CD8-positive, alpha-beta memory T cell (primary cell): ENCODE results near the gene PHPT1. TPM values are rescaled to one million over a fixed set of nuclear protein-coding genes. Genes with fewer than 3 reads are reported as not detected.
A peak's percentile ranks its signal among the peaks of the same experiment; 100 is the strongest.

ENCODE experiments used
- CTCF ChIA-PET: fragments of 350-600 bp; sonication (Branson Sonifier 250); formaldehyde crosslinking; loops from one replicate; lab custom pipeline; 2021; ENCODE audit warnings: antibody characterized with exemption; lab: Charles Lee
- POLR2A ChIA-PET: fragments of 350-600 bp; sonication (Branson Sonifier 250); formaldehyde crosslinking; loops from one replicate; lab custom pipeline; 2021; ENCODE audit warnings: antibody characterized with exemption; lab: Charles Lee
- DNase-seq, 5 donors: peaks; one replicate each; pipeline versions ENCODE4 v3.0.0 to v3.0.0-alpha.2; 2020 to 2022; ENCODE audit warnings: mixed read lengths in 1 of 5
- H3K27ac ChIP-seq: one replicate; pipeline ENCODE4 v1.7.0; 2013; ENCODE audit warnings: low read depth, mild to moderate bottlenecking, low read length, moderate library complexity
- H3K27me3 ChIP-seq: 2 replicates; pipeline ENCODE4 v1.7.0; 2013; ENCODE audit warnings: low read length, mild to moderate bottlenecking; ENCODE audit not compliant: insufficient read depth, poor library complexity, severe bottlenecking
- H3K36me3 ChIP-seq: 2 replicates; pipeline ENCODE4 v1.7.0; 2013; ENCODE audit warnings: mild to moderate bottlenecking, low read length, moderate library complexity; ENCODE audit not compliant: insufficient read depth
- H3K4me1 ChIP-seq: 2 replicates; pipeline ENCODE4 v1.7.0; 2013; ENCODE audit warnings: mild to moderate bottlenecking, low read length, moderate library complexity; ENCODE audit not compliant: insufficient read depth
- H3K4me3 ChIP-seq: 2 replicates; pipeline ENCODE4 v1.7.0; 2013; ENCODE audit warnings: mild to moderate bottlenecking, low read length
- H3K9me3 ChIP-seq: 2 replicates; pipeline ENCODE4 v1.7.0; 2013; ENCODE audit warnings: mild to moderate bottlenecking, low read length
- H3K27ac Mint-ChIP-seq, 8 donors: one replicate each; pipeline ENCODE4 v1.8.0; 2020 to 2021; ENCODE audit warnings: mixed read lengths in 8 of 8, mild to moderate bottlenecking in 6 of 8, inconsistent platforms in 3 of 8, moderate library complexity in 3 of 8
- H3K27me3 Mint-ChIP-seq, 2 donors: one replicate each; pipeline ENCODE4 v1.8.0; 2020 to 2021; ENCODE audit warnings: mixed read lengths in 2 of 2, mild to moderate bottlenecking in 1 of 2, moderate library complexity in 1 of 2
- H3K36me3 Mint-ChIP-seq, 3 donors: one replicate each; pipeline ENCODE4 v1.8.0; 2020 to 2021; ENCODE audit warnings: mixed read lengths in 3 of 3, inconsistent platforms in 1 of 3, mild to moderate bottlenecking in 1 of 3
- H3K4me1 Mint-ChIP-seq, 3 donors: one replicate each; pipeline ENCODE4 v1.8.0; 2020 to 2021; ENCODE audit warnings: mixed read lengths in 3 of 3, inconsistent platforms in 1 of 3, mild to moderate bottlenecking in 1 of 3
- H3K4me3 Mint-ChIP-seq, 7 donors: one replicate each; pipeline ENCODE4 v1.8.0; 2020 to 2021; ENCODE audit warnings: mixed read lengths in 7 of 7, mild to moderate bottlenecking in 6 of 7, moderate library complexity in 4 of 7, inconsistent platforms in 2 of 7
- H3K9me3 Mint-ChIP-seq, 5 donors: one replicate each; pipeline ENCODE4 v1.8.0; 2020 to 2022; ENCODE audit warnings: mixed read lengths in 5 of 5, mild to moderate bottlenecking in 3 of 5, moderate library complexity in 2 of 5, inconsistent platforms in 1 of 5
- polyA plus RNA-seq: library from polyadenylated mRNA; unstranded; fragments of 300-500 nt; fragmentation: Illumina TruSeq; gene quantifications from one replicate; pipeline ENCODE4 v1.2.3, GENCODE V29; 2021
- total RNA-seq, 2 experiments: library from RNA; stranded (reverse); gene quantifications; one replicate each; pipeline ENCODE4 v1.2.3, GENCODE V29; 2021

The PHPT1 gene
- total and polyA plus RNA-seq, 3 experiments from 2014 or later = 100.0 to 110 (median 108) TPM

DNA sequence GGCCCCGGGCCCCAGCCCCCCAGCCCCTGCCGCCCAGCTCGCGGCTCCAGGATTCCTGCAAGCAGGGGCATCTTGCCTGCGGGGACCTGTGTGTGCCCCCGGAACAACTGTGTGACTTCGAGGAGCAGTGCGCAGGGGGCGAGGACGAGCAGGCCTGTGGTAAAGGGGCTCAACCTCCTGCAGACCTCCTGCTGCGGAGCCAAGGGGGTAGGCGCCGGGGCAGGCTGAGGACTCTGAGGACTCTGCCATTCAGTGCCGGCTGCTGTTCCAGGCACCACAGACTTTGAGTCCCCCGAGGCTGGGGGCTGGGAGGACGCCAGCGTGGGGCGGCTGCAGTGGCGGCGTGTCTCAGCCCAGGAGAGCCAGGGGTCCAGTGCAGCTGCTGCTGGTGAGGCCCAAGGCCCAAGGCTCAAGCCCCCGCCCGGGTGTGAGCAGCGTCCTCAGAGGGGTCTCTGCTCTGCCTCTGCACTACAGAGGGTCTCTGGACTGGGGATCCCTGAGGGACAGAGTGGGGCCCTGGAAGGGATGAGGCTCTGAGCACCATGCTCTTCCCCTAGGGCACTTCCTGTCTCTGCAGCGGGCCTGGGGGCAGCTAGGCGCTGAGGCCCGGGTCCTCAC lies 6.4 kb downstream of the PHPT1 start:
- no peak overlapping the region for H3K27ac ChIP-seq
- no peaks in the 10 kb centered on the region for H3K36me3 ChIP-seq
- no peaks in the 10 kb centered on the region for H3K4me1 Mint-ChIP-seq
- H3K27me3 Mint-ChIP-seq = no peaks in the 10 kb centered on the region
- H3K9me3 ChIP-seq = no peaks in the 10 kb centered on the region
- POLR2A ChIA-PET = no interaction called here
- H3K4me1 ChIP-seq = no peaks in the 10 kb centered on the region
- no peak overlapping the region for H3K4me3 Mint-ChIP-seq
- CTCF ChIA-PET = no interaction called here
- DNase-seq = no peak
- no peaks in the 10 kb centered on the region for H3K27me3 ChIP-seq
- H3K9me3 Mint-ChIP-seq = no peaks in the 10 kb centered on the region
- no peak overlapping the region for H3K4me3 ChIP-seq
- H3K27ac Mint-ChIP-seq = no peak overlapping the region
- H3K36me3 Mint-ChIP-seq = peaks cover 0 to 3% (median 0%) of the 10 kb centered on the region in 3 donors

GRCh38 chr9:136856079-136856476 lies 6.9 kb downstream of the PHPT1 start:
- CTCF ChIA-PET = interaction anchor here (1.8 kb wide), 1 partner anchor 173 kb away, joined by 5 read pairs; no protein-coding TSS in a partner anchor
- H3K27ac Mint-ChIP-seq = peak overlapping the region in 1 of 8 donors; percentile 33
- POLR2A ChIA-PET = no interaction called here

GRCh38 chr9:136856541-136857141 lies 7.4 kb downstream of the PHPT1 start:
- H3K27me3 Mint-ChIP-seq = no peaks in the 10 kb centered on the region
- Histone ChIP-seq H3K4me3 (no peak overlapping the region), H3K27ac (no peak overlapping the region), H3K4me1 (no peaks in the 10 kb centered on the region), H3K9me3 (no peaks in the 10 kb centered on the region), H3K27me3 (no peaks in the 10 kb centered on the region), H3K36me3 (no peaks in the 10 kb centered on the region)
- peaks cover 0 to 8% (median 0%) of the 10 kb centered on the region in 3 donors for H3K36me3 Mint-ChIP-seq
- H3K9me3 Mint-ChIP-seq = no peaks in the 10 kb centered on the region
- CTCF ChIA-PET = interaction anchor here (1.8 kb wide), 1 partner anchor 173 kb away, joined by 5 read pairs; no protein-coding TSS in a partner anchor
- no peaks in the 10 kb centered on the region for H3K4me1 Mint-ChIP-seq
- peak overlapping the region in 2 of 8 donors; percentile 21 to 33 for H3K27ac Mint-ChIP-seq
- H3K4me3 Mint-ChIP-seq = no peak overlapping the region
- peak in 1 of 5 donors; percentile 47 for DNase-seq
- POLR2A ChIA-PET = no interaction called here

More at GRCh38 chr9:136856079-136856476, 6.9 kb downstream of the PHPT1 start:
- Mint-ChIP-seq H3K27me3 (no peaks in the 10 kb centered on the region), H3K36me3 (peaks cover 0 to 4% (median 0%) of the 10 kb centered on the region in 3 donors), H3K9me3 (no peaks in the 10 kb centered on the region), H3K4me1 (no peaks in the 10 kb centered on the region), H3K4me3 (no peak overlapping the region)
- no peaks in the 10 kb centered on the region for H3K27me3 ChIP-seq
- H3K36me3 ChIP-seq = no peaks in the 10 kb centered on the region
- no peak for DNase-seq
- no peaks in the 10 kb centered on the region for H3K4me1 ChIP-seq
- H3K9me3 ChIP-seq = no peaks in the 10 kb centered on the region
- H3K27ac ChIP-seq = no peak overlapping the region
- H3K4me3 ChIP-seq = no peak overlapping the region

DNA sequence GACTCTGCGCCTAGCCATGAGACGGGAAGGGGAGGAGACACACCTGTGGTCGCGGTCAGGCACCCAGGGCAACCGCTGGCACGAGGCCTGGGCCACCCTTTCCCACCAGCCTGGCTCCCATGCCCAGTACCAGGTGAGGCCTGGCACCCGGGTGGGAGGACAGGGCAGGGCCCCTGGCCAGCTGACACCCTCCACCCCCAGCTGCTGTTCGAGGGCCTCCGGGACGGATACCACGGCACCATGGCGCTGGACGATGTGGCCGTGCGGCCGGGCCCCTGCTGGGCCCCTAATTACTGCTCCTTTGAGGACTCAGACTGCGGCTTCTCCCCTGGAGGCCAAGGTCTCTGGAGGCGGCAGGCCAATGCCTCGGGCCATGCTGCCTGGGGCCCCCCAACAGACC lies 8.0 kb downstream of the PHPT1 start:
- Histone ChIP-seq H3K4me3 (no peak overlapping the region), H3K27ac (no peak overlapping the region), H3K27me3 (no peaks in the 10 kb centered on the region), H3K9me3 (no peaks in the 10 kb centered on the region), H3K4me1 (no peaks in the 10 kb centered on the region), H3K36me3 (peaks cover under 1% of the 10 kb centered on the region)
- Mint-ChIP-seq H3K27me3 (no peaks in the 10 kb centered on the region), H3K9me3 (no peaks in the 10 kb centered on the region), H3K4me1 (no peaks in the 10 kb centered on the region), H3K27ac (no peak overlapping the region), H3K36me3 (peaks cover 0 to 14% (median 0%) of the 10 kb centered on the region in 3 donors), H3K4me3 (no peak overlapping the region)
- DNase-seq = peak in 1 of 5 donors; percentile 45
- POLR2A ChIA-PET = no interaction called here
- CTCF ChIA-PET = interaction anchor here (1.8 kb wide), 1 partner anchor 172 kb away, joined by 5 read pairs; no protein-coding TSS in a partner anchor

DNA sequence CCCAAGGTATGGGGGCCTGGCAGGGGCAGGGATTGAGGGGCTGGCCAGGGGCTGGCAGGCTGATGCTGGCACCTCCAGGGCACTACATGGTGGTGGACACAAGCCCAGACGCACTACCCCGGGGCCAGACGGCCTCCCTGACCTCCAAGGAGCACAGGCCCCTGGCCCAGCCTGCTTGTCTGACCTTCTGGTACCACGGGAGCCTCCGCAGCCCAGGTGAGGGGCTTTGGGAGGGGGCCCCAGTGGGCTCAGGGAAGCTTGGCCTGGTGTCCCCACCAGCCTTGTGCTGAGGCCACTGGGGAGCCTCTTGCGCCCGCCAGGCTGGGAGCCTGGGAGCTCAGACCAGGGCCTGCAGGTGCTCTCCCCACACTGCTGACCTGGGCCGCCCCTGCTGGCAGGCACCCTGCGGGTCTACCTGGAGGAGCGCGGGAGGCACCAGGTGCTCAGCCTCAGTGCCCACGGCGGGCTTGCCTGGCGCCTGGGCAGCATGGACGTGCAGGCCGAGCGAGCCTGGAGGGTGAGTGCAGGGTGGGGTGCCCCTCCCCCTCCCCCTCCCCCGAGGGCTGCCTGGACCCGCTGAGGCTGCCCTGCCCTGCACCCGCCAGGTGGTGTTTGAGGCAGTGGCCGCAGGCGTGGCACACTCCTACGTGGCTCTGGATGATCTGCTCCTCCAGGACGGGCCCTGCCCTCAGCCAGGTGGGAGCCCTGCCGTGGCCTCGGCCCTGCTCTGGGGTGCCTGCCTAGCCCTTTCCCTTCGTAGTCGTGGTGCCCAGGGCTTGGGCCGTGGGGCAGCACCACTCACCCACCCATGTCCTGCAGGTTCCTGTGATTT lies 8.6 kb downstream of the PHPT1 start:
- ChIA-PET POLR2A (no interaction called here), CTCF (interaction anchor here (1.8 kb wide), 1 partner anchor 172 kb away, joined by 5 read pairs; no protein-coding TSS in a partner anchor)
- no peak overlapping the region for H3K4me3 Mint-ChIP-seq

GRCh38 chr9:136858452-136858843 lies 9.2 kb downstream of the PHPT1 start:
- Mint-ChIP-seq H3K36me3 (peaks cover 0 to 26% (median 0%) of the 10 kb centered on the region in 3 donors), H3K4me3 (no peak overlapping the region), H3K27me3 (no peaks in the 10 kb centered on the region), H3K4me1 (peaks cover 0 to under 1% (median 0%) of the 10 kb centered on the region in 3 donors), H3K9me3 (no peaks in the 10 kb centered on the region), H3K27ac (no peak overlapping the region)
- Histone ChIP-seq H3K36me3 (peaks cover 14% of the 10 kb centered on the region), H3K27ac (no peak overlapping the region), H3K9me3 (no peaks in the 10 kb centered on the region), H3K4me3 (no peak overlapping the region), H3K27me3 (no peaks in the 10 kb centered on the region), H3K4me1 (no peaks in the 10 kb centered on the region)
- POLR2A ChIA-PET = no interaction called here
- no peak for DNase-seq
- CTCF ChIA-PET = no interaction called here

More for the DNA sequence above, 8.6 kb downstream of the PHPT1 start:
- no peaks in the 10 kb centered on the region for H3K9me3 ChIP-seq
- Mint-ChIP-seq H3K4me1 (no peaks in the 10 kb centered on the region), H3K9me3 (no peaks in the 10 kb centered on the region), H3K36me3 (peaks cover 0 to 20% (median 0%) of the 10 kb centered on the region in 3 donors), H3K27ac (no peak overlapping the region), H3K27me3 (no peaks in the 10 kb centered on the region)
- H3K4me1 ChIP-seq = no peaks in the 10 kb centered on the region
- no peaks in the 10 kb centered on the region for H3K27me3 ChIP-seq
- no peak for DNase-seq
- H3K36me3 ChIP-seq = peaks cover 7% of the 10 kb centered on the region
- H3K4me3 ChIP-seq = no peak overlapping the region
- no peak overlapping the region for H3K27ac ChIP-seq

- no peak overlapping the region for H3K4me3 Mint-ChIP-seq
- CTCF ChIA-PET = no interaction called here
Measured at GRCh38 chr9:136858844-136859757, 9.9 kb downstream of the PHPT1 start.

More at GRCh38 chr9:136858844-136859757, 9.9 kb downstream of the PHPT1 start:
- H3K9me3 Mint-ChIP-seq = no peaks in the 10 kb centered on the region
- Histone ChIP-seq H3K9me3 (no peaks in the 10 kb centered on the region), H3K27me3 (no peaks in the 10 kb centered on the region), H3K4me3 (no peak overlapping the region), H3K4me1 (no peaks in the 10 kb centered on the region), H3K36me3 (peaks cover 19% of the 10 kb centered on the region), H3K27ac (no peak overlapping the region)
- POLR2A ChIA-PET = interaction anchor here (0.6 kb wide), 1 partner anchor 14 kb away, joined by 9 read pairs; no protein-coding TSS in a partner anchor
- no peaks in the 10 kb centered on the region for H3K27me3 Mint-ChIP-seq
- DNase-seq = no peak
- peaks cover 1 to 8% (median 6%) of the 10 kb centered on the region in 3 donors for H3K4me1 Mint-ChIP-seq
- no peak overlapping the region for H3K27ac Mint-ChIP-seq
- H3K36me3 Mint-ChIP-seq = peaks cover 0 to 33% (median 3%) of the 10 kb centered on the region in 3 donors
